T-helper 1 cell (primary cell): ENCODE results near the gene PCDH15.
"Not testable (repeated sequence)": the region's sequence is repeated elsewhere in the genome, so short reads cannot be mapped to it uniquely, and the experiment has no call there.

ENCODE experiments used
- DNase-seq, 5 donors: peaks; one replicate each; pipeline ENCODE4 v3.0.0-alpha.2; 2012 to 2020

Gene PCDH15

GRCh38 chr10:53952698-53953630, 848.1 kb downstream of the PCDH15 start:
- no peak for DNase-seq

GRCh38 chr10:53939654-53940053, 861.4 kb downstream of the PCDH15 start:
- no peak for DNase-seq

GRCh38 chr10:53930648-53931047, 870.4 kb downstream of the PCDH15 start:
- DNase-seq: no peak

- DNase-seq: not testable (repeated sequence)
Observed at GRCh38 chr10:53924051-53924700, 876.9 kb downstream of the PCDH15 start.

GRCh38 chr10:53918755-53919154, 882.3 kb downstream of the PCDH15 start:
- no peak for DNase-seq

GRCh38 chr10:53909791-53910190, 891.2 kb downstream of the PCDH15 start:
- no peak for DNase-seq

GRCh38 chr10:53904506-53905241, 896.4 kb downstream of the PCDH15 start:
- DNase-seq: no peak

GRCh38 chr10:53903756-53904155, 897.3 kb downstream of the PCDH15 start:
- no peak for DNase-seq

GRCh38 chr10:53899463-53900160, 901.4 kb downstream of the PCDH15 start:
- DNase-seq: no peak

- DNase-seq: no peak
Observed at GRCh38 chr10:53898532-53898931, 902.5 kb downstream of the PCDH15 start.

GRCh38 chr10:53894145-53894544, 906.9 kb downstream of the PCDH15 start:
- no peak for DNase-seq

GRCh38 chr10:53893061-53893460, 908.0 kb downstream of the PCDH15 start:
- DNase-seq: no peak

GRCh38 chr10:53886325-53887300, 914.4 kb downstream of the PCDH15 start:
- DNase-seq: no peak

GRCh38 chr10:53864846-53865245, 936.2 kb downstream of the PCDH15 start:
- DNase-seq: no peak

- DNase-seq: no peak
Observed at GRCh38 chr10:53852450-53853175, 948.4 kb downstream of the PCDH15 start.

GRCh38 chr10:53846809-53847208, 954.2 kb downstream of the PCDH15 start:
- no peak for DNase-seq

GRCh38 chr10:53843736-53844362, 957.2 kb downstream of the PCDH15 start:
- DNase-seq: no peak

- DNase-seq: no peak
Observed at GRCh38 chr10:53841483-53842145, 959.4 kb downstream of the PCDH15 start.

- no peak for DNase-seq
Observed at GRCh38 chr10:53840653-53841052, 960.4 kb downstream of the PCDH15 start.
